DMS 273 treated with DMSO at 0.1 percent for 48 hours (cell line): ENCODE data around the gene XG.
"Not testable (repeated sequence)": the region's sequence is repeated elsewhere in the genome, so short reads cannot be mapped to it uniquely, and the experiment has no call there.

ENCODE experiments used
- DNase-seq: peaks from one replicate; lab custom pipeline; 2025; lab: John Stamatoyannopoulos, UW

XG gene

GRCh38 chrX:2780472-2781225 lies 28.8 kb downstream of the XG start:
- not testable (repeated sequence) for DNase-seq

- DNase-seq, result no peak
Measured at GRCh38 chrX:2781226-2781571, 29.4 kb downstream of the XG start.

- DNase-seq, result no peak
Measured at GRCh38 chrX:2781698-2782097, 29.9 kb downstream of the XG start.

- no peak for DNase-seq
Measured at GRCh38 chrX:2782171-2782570, 30.3 kb downstream of the XG start.

DNA sequence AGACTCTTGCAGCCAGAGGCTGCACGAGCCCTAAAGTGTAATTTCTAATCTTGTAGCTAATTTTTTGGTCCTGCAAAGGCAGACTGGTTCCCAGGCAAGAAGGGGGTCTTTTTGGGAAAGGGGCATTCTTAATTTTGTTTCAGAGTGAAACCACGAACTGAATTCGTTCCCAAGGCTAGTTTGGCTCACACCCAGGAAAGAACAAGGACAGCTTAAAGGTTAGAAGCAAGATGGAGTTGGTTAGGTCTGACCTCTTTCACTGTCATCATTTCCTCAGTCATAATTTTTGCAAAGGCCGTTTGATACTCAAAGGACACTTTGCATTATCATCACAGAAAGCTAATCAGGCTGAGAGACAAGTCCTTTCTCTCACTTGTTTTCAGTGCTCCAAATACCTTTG lies 30.9 kb downstream of the XG start:
- DNase-seq, result no peak

- no peak for DNase-seq
Measured at GRCh38 chrX:2784026-2784425, 32.2 kb downstream of the XG start.

GRCh38 chrX:2785538-2785937 lies 33.7 kb downstream of the XG start:
- DNase-seq, result no peak

- DNase-seq, result no peak
Measured at GRCh38 chrX:2788980-2789379, 37.1 kb downstream of the XG start.

DNA sequence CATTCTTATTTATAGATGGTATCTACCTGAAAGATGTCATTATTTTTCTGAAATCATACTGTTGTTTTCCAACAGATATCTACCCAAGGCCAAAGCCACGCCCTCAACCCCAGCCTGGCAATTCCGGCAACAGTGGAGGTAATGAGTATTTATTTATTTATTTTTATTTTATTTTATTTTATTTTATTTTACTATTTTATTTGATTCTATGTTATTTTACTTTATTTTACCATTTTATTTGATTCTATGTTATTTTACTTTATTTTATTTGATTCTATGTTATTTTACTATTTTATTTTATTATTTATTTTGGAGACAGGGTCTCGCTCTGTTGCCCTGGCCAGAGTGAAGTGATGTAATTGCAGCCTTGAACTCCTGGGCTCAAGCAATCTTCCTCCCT lies 37.7 kb downstream of the XG start:
- DNase-seq, result no peak

GRCh38 chrX:2793752-2794151 lies 41.9 kb downstream of the XG start:
- DNase-seq, result no peak

- DNase-seq, result no peak
Measured at GRCh38 chrX:2794336-2794735, 42.5 kb downstream of the XG start.

DNA sequence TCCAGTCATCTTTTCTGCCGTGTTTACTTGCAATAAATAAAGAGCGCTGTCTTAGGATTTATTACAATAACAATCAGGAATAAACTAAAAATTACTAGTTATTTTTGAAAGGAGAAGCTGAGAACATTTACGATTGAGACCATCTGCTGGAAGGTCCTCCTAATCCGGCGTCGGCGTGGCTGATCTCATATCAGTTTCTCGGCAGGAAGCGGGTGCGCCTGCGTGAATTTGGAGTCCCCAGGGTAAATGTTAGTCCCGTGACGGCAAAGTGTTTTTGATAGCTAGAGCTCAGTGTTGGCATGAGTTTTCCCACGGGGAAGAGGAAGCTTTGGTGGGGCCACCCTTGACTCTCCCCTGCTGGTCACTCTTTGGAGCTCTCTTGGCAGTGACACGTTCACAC lies 45.0 kb downstream of the XG start:
- DNase-seq, result not testable (repeated sequence)

- DNase-seq, result no peak
Measured at GRCh38 chrX:2799369-2799768, 47.5 kb downstream of the XG start.

GRCh38 chrX:2799980-2800379 lies 48.1 kb downstream of the XG start:
- DNase-seq, result not testable (repeated sequence)

DNA sequence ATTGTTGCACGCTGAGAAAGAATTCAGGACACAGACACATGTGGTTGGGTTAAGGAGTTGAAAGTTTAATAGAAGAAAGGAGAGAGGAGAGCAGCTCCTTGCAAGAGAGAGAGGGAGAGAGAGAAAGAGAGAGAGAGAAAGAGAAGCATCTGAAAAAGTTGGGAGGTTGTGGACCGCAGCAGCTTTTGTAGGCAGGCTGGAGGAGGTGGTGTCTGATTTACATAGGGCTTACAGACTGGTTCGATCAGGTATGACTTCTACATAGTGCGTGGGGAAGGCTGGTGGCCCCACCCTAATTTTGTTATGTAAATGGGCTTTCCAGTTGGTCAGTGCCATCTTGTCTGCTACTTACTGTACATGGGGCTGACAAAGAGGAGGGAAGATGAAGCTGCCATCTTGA lies 49.4 kb downstream of the XG start:
- DNase-seq, result no peak

GRCh38 chrX:2802376-2803090 lies 50.7 kb downstream of the XG start:
- not testable (repeated sequence) for DNase-seq

DNA sequence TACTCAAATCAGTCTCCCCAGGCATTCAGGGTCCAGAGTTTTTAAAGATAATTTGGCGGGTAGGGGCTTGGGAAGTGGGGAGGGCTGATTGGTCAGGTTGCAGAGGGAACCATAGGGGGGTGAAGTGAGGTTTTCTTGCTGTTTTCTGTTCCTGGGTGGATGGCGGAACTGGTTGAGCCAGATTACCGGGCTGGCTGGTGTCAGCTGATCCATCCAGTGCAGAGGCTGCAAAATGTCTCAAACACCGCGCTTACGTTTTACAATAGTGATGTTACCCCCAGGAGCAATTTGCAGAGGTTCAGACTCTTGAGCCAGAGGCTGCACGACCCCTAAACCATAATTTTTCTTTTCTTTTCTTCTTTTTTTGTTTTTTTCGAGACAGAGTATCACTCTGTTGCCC lies 51.6 kb downstream of the XG start:
- DNase-seq, result not testable (repeated sequence)

DNA sequence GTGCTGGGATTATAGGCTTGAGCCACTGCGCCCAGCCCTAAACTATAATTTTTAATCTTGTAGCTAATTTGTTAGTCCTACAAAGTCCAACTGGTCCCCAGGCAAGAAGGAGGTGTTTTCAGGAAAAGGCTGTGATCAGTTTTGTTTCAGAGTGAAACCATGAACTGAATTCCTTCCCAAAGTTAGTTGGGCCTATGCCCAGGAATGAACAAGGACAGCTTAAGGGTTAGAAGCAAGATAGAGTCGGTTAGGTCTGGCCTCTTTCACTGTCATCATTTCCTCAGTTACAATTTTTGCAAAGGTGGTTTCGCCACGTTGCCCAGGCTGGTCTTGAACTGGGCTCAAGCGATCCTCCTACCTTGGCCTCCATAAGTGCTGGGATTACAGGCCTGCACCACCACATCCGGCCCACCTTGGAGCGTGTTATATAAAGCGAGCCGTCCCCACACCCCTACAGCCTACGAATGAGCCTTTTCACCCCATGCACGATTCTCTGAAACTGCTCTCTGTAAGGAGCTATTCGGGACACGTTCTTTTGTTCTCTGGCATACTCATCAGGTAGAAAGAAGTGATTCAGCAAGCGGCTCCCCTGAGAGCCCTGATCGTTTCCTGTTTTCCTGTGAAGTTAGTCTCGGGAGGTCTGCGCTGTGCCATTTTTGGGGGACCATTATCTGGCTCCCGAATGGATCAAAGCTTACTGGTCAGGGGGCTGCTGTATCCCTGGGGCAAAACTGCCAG lies 52.4 kb downstream of the XG start:
- not testable (repeated sequence) for DNase-seq

DNA sequence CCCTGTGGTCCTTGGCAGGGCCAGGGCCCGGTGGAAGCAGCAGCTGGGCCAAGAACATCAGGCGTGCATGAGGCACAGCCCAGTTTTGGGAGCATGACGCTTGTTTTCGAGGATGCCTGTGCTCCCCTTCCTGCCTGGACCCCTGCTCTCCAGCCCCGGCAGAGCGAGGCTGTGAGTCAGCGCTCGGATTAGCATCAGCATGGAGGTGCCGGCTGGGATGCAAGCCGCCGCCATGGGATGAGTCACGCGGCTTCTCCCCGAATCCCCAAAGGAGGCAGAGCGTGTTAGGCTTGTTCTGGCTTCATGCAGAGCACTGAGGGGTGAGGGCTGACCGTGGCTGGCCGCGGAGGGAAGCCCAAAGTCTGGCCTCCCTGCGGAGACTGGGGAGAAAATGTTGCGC lies 53.0 kb downstream of the XG start:
- not testable (repeated sequence) for DNase-seq

GRCh38 chrX:2811271-2811670 lies 59.4 kb downstream of the XG start:
- DNase-seq, result no peak

DNA sequence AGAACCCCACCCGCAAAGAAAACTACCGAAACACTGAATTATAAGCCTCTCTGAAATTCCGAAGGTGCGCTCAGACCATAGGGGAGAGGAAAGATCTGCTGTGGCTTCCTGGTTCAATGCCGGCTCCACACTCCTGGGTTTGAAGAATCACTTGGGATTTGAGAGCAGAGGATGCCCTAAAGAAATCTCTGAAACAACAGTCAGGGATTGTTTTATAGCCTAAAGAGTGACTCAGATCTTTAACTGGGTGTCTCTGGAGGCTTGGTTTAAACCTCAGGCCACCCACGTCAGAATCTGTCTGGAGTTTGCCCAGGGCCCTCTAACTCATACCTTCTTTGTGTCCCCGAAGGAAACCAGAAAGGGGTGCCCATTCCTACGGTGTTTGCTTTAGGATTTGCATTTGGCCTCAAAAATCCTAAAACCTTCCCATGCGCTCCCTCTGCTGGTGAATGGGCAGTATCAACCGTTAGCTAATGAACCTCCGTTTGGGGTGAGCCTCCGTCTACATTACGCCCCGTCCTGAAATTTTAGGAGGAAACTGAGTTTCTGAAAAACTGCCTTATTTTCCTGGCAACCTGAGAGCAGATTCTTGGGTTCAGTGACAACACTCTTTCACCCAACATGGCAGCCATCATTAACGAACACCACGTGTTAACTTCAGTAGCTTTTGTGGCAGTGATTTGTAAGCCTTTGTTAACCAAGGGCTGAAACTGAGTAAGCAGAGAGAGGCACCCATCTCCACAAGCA lies 60.5 kb downstream of the XG start:
- peak; percentile 3 for DNase-seq

- DNase-seq, result no peak
Measured at GRCh38 chrX:2817036-2817435, 65.2 kb downstream of the XG start.
